K562 (cell line): ENCODE data around the gene IL4I1. TPM values are rescaled to one million over a fixed set of nuclear protein-coding genes. Genes with fewer than 3 reads are reported as not detected.

ENCODE experiments used
- ARID3B ChIP-seq: fragments of 250-450 bp; sonication (Bioruptor Pico); IDR thresholded peaks from 2 replicates; pipeline ENCODE4 v1.4.0; 2020; ENCODE audit warnings: borderline replicate concordance
- CBX3 ChIP-seq, 2 experiments: IDR thresholded peaks; 1 replicate in 1 of 2; 2 replicates in 1 of 2; pipeline ENCODE4 v1.6.1; 2012; ENCODE audit warnings: inconsistent platforms in 2 of 2, low read length in 2 of 2, borderline replicate concordance in 1 of 2, control low read depth in 1 of 2
- CREB1 ChIP-seq, 2 experiments: sonication (generic) in 1 of 2; formaldehyde crosslinking in 1 of 2; IDR thresholded peaks; 2 replicates each; pipeline versions ENCODE4 v1.6.1 to v1.8.0; 2012 to 2022; ENCODE audit warnings: inconsistent platforms in 1 of 2, mild to moderate bottlenecking in 1 of 2, missing genetic modification reagents in 1 of 2, moderate library complexity in 1 of 2
- FOXK1 ChIP-seq: sonication (generic); formaldehyde crosslinking; IDR thresholded peaks from 2 replicates; pipeline ENCODE4 v1.8.0; 2022; ENCODE audit warnings: missing genetic modification reagents, mild to moderate bottlenecking, borderline replicate concordance
- HMG20A ChIP-seq: fragments of 450-650 bp; formaldehyde crosslinking; conservative IDR thresholded peaks from 2 replicates; pipeline ENCODE4 v1.4.0; 2020; ENCODE audit warnings: mild to moderate bottlenecking, mixed read lengths
- ILK ChIP-seq: fragments of 450-650 bp; IDR thresholded peaks from 2 replicates; pipeline ENCODE4 v1.6.1; 2016; ENCODE audit warnings: missing genetic modification characterization, low read depth, mild to moderate bottlenecking, missing compliant biosample characterization, moderate library complexity, borderline replicate concordance
- KDM2B ChIP-seq: fragments of 250-450 bp; sonication (Bioruptor Pico); IDR thresholded peaks from 2 replicates; pipeline ENCODE4 v1.8.0; 2021; ENCODE audit warnings: mild to moderate bottlenecking, moderate library complexity
- MAFG ChIP-seq: fragments of 450-650 bp; conservative IDR thresholded peaks from 2 replicates; pipeline ENCODE4 v1.6.1; 2016; ENCODE audit warnings: missing genetic modification characterization, missing compliant biosample characterization
- MED1 ChIP-seq: sonication (generic); formaldehyde crosslinking; IDR thresholded peaks from 2 replicates; pipeline ENCODE4 v1.8.1; 2023; ENCODE audit warnings: missing genetic modification reagents, borderline replicate concordance
- NCOA2 ChIP-seq, 2 experiments: fragments of 450-650 bp; IDR thresholded peaks; 2 replicates each; pipeline ENCODE4 v1.6.1; 2018; ENCODE audit warnings: mild to moderate bottlenecking in 2 of 2, moderate library complexity in 1 of 2; ENCODE audit not compliant: partially characterized antibody in 2 of 2
- NCOR1 ChIP-seq: fragments of 450-650 bp; IDR thresholded peaks from 2 replicates; pipeline ENCODE4 v1.6.1; 2016; ENCODE audit warnings: mild to moderate bottlenecking, moderate library complexity
- NONO ChIP-seq, 2 experiments: fragments of 200-400 bp in 1 of 2; fragments of 450-650 bp in 1 of 2; formaldehyde crosslinking in 1 of 2; IDR thresholded peaks; 2 replicates each; pipeline ENCODE4 v1.6.1; 2017; ENCODE audit warnings: low read depth in 2 of 2, mild to moderate bottlenecking in 2 of 2, moderate library complexity in 2 of 2, low read length in 1 of 2
- POLR2AphosphoS5 ChIP-seq: IDR thresholded peaks from 2 replicates; pipeline ENCODE4 v1.6.1; 2011; ENCODE audit warnings: mild to moderate bottlenecking, low read depth, low read length, moderate library complexity; ENCODE audit not compliant: control insufficient read depth, insufficient read depth
- PPARD ChIP-seq: fragments of 250-450 bp; sonication (Bioruptor Pico); IDR thresholded peaks from 2 replicates; pipeline ENCODE4 v1.8.0; 2022; ENCODE audit warnings: inconsistent platforms, mild to moderate bottlenecking, moderate library complexity
- SFPQ ChIP-seq: fragments of 200-400 bp; formaldehyde crosslinking; IDR thresholded peaks from 2 replicates; pipeline ENCODE4 v1.6.1; 2017; ENCODE audit warnings: mild to moderate bottlenecking, low read depth, low read length, moderate library complexity
- XRCC3 ChIP-seq: fragments of 450-650 bp; IDR thresholded peaks from 2 replicates; pipeline ENCODE4 v1.6.1; 2017; ENCODE audit warnings: mild to moderate bottlenecking, moderate library complexity
- ZNF639 ChIP-seq, 2 experiments: fragments of 200-800 bp in 1 of 2; sonication (Bioruptor generic) in 1 of 2; sonication (generic) in 1 of 2; formaldehyde crosslinking in 1 of 2; IDR thresholded peaks in 1 of 2; conservative IDR thresholded peaks in 1 of 2; 2 replicates each; pipeline versions ENCODE4 v1.5.0 to v1.6.1; 2016 to 2020; ENCODE audit warnings: missing compliant biosample characterization in 1 of 2, missing genetic modification characterization in 1 of 2, missing genetic modification reagents in 1 of 2
- polyA plus RNA-seq, 8 experiments: library from polyadenylated mRNA; depleted of rRNA in 4 of 8; stranded (reverse) in 5 of 8; unstranded in 3 of 8; fragments of >200 nt; fragmentation: Nextera tagmentation in 2 of 8; fragmentation: Illumina TruSeq in 1 of 8; extraction: Ambion mirVana in 2 of 8; extraction: Trizol in 1 of 8; gene quantifications; 2 replicates each; pipeline versions ENCODE4 v1.2.1 to v1.2.3, GENCODE V29; 2011 to 2014; ENCODE audit warnings: inconsistent platforms in 1 of 8, missing spikeins in 1 of 8
- total RNA-seq, 7 experiments: library from RNA; depleted of rRNA in 6 of 7; stranded (reverse); fragments of >200 nt in 6 of 7; fragmentation: Illumina TruSeq in 2 of 7; extraction: Trizol in 2 of 7; gene quantifications; 2 replicates each; pipeline versions ENCODE4 v1.2.1 to v1.2.3, GENCODE V29; 2011 to 2021; ENCODE audit warnings: low replicate concordance in 1 of 7
- TF ChIP-seq, protein P1 (sequence below): fragments of 250-450 bp; sonication (Bioruptor Pico); IDR thresholded peaks from 2 replicates; pipeline ENCODE4 v1.5.0; 2021; ENCODE audit warnings: mild to moderate bottlenecking, moderate library complexity

The IL4I1 gene
- total and polyA plus RNA-seq, 9 of the 15 experiments (the other 6 are each of a cell fraction or from before 2014, with no cell fraction given): 0.06 to 0.95 (median 0.43) TPM; not detected in 2

- TF ChIP-seq SFPQ (no peak), MED1 (no peak), HMG20A (CRISPR knock-in tag) (no peak), MAFG (tag) (no peak), NCOA2 (IDR thresholded peaks at IDR 0.05; ENCODE audit: partially characterized antibody in 2 of 2) (no peak), ZNF639 (CRISPR knock-in tag; conservative IDR thresholded peaks at IDR 0.05 in 1 of 2, IDR thresholded peaks at IDR 0.05 in 1 of 2) (no peak), ARID3B (CRISPR knock-in tag) (no peak), NCOR1 (no peak), POLR2AphosphoS5 (no peak), KDM2B (CRISPR knock-in tag) (no peak), CBX3 (IDR thresholded peaks at IDR 0.05; ENCODE audit: borderline replicate concordance in 1 of 2, low read length in 2 of 2) (peak in 1 of 2 experiments; percentile 38; a peak in 1 of 3 replicates), FOXK1 (CRISPR knock-in tag) (0 out of 2 replicates have a peak, but pooled peaks have one; percentile 32), XRCC3 (no peak), PPARD (CRISPR knock-in tag) (no peak), NONO (IDR thresholded peaks at IDR 0.05; ENCODE audit: low read depth in 2 of 2, low read length in 1 of 2) (no peak), ILK (tag) (no peak), CREB1 (IDR thresholded peaks at IDR 0.05) (peak; percentile 52; the same call in 1 of the 2 replicates), CREB1 (CRISPR knock-in tag; IDR thresholded peaks at IDR 0.05) (0 out of 2 replicates have a peak, but pooled peaks have one; percentile 35)
- TF ChIP-seq, protein P1, sequence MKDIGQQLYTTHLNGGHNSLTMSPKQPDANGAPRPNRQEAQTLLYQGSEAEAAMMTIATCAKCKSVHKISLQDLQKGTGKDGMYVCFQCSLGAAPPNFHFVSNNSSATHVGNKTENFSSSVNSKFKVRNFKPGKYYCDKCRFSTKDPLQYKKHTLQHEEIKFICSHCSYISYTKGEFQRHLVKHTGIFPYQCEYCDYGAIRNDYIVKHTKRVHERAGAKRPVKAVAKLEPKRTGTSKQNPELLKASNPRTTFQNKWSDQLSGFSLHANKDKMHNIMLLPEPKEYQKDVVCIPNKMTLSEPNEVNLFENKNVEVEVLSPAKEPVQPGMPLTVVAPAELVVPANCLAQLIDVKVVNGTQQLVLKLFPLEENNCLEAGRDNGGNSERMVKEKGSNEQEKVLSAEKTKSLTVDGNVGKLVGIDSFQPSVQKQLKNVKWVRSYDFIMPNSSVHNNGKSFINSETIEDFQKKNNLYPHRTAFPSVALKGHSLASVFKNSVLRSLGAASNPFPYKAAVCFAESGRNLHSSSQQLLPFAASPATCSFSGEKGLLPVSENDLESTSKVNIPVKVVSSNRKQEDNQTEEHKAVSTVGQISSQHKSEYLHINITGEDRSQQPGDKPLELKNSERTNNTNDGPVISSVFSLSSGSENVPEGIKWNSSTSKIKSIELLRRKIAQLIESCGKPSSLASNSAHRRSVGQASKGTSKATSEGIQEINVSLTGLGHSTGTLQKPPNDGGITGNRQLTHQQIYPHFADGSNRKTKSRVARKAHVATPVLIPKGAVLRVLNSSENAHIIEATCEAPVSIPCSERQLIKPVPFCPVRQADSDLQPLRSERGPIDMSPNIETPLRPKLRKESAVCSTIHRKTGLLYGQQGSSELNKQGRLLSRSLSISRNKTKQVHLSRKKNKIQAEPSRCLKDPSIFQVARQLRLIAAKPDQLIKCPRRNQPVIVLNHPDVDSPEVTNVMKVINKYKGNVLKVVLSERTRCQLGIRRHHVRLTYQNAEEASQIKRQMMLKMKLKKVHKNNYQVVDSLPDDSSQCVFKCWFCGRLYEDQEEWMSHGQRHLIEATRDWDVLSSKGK (CRISPR knock-in tag): no peak
Measured at GRCh38 chr19:49930483-49931011, 33.9 kb upstream of the IL4I1 start (continued).
